Fibroblast of skin of right quadriceps (primary cell): Measurements from ENCODE around the gene LHFPL2.
A peak's percentile ranks its signal among the peaks of the same experiment; 100 is the strongest.
"Not testable (repeated sequence)": the region's sequence is repeated elsewhere in the genome, so short reads cannot be mapped to it uniquely, and the experiment has no call there.

Experiments
- DNase-seq: peaks from one replicate; pipeline ENCODE4 v3.0.0-alpha.2; 2013

The LHFPL2 gene

DNA sequence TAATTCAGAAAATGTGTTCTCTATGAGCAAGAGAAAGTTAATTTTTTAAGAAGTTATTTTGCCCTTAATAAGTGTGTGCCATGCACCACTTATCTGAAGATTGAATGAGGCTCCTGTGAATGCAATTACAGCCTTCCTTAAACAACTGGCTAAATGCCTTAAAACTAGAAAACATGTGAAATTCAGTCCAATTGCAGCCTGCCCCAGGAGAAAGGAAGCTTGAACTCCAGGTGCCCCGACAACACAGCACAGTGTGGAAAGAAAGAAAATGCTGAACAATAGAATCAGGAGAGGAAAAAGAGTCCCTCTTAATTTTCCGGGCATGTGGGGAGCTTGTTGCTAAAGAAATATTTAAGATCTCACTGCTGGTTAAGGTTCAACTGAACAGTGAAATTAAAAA, 8.8 kb downstream of the LHFPL2 start:
- no peak for DNase-seq

DNA sequence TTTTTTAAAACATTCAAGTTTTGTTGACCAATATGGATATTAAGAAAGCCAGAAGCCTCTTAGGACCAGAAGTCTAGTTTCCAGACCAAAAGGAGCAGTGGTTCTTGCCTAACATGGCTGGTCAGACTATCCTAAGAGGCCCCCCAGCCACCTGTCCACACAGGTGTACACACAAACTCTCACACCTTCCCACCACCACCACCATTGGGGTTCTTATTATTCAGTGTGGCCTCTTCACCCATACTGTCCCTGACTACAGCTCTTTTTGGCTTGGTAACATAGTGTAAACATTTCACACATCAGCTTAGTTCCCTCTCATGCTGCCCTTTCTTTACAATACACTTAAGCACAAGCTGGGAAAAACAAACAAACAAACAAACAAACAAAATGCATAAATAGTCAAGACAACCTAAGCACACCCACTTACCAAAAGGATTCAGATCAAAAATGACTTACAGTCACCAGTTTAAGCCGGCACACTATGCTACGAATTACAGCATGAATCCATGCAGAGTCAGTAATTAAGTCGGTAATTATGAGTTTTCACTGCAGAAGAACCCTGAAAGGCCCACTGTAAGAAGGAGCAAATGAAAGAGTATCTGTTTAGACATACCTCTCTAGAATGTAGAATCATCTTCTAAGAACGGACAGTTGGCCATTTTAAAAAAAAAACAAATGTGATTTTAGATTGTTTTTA, 9.5 kb downstream of the LHFPL2 start:
- no peak for DNase-seq

DNA sequence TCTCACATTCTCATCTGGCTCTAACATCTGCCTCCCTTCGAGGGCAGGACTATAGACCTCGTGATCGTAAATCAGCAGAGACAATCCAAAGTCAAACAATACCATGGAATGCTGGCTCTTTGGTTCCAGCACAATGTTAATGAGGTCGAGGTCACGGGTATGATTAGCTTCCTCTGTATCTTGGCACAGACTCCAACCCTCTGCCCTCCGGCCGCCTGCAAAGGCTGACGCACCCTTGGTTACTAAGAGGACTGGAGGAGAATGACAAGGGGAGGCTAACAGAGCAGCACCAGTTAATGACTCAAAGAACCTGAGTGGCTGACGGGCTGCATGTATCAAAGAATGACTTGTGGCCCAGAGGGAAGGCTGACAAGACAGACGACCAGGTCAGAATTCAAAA, 10.1 kb downstream of the LHFPL2 start:
- peak; percentile 65 for DNase-seq

DNA sequence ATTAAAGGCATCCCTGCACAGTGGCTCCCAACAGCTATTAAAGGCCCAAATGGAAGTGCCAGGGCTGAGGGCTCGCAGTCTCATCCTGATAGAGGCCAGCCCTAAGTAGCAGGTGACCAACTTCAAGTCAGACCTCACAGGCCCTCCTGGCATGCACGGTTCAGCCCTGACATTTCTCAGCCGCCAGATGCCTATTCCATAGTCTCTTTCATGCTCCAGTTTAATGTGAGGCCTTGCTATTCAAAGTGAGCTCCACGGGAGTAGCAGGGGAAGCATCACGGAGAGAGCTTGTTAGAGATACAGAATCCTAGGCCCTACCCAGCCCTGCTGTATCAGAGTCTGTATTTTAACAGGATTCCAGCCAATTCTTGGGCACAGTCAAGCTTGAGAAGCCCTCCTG, 11.1 kb downstream of the LHFPL2 start:
- DNase-seq: no peak

DNA sequence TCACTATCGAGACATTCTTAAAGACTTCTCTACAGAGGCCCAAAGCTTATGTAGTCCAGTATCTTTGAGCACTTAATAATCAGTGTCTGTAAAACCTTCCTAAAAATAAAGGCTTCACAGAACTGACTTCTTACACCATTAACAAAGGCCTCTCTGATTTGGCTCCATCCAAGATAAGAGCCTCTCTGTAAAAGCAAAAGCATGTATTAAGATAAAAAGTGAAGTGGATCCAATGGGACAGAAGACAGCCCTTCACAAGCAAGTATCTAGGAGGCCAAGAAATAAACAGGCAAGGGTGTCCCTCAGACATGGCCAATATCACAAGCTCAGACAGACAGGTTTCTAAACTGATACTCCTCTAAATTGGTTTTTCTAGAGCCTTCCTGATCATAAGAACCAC, 11.9 kb downstream of the LHFPL2 start:
- no peak for DNase-seq

DNA sequence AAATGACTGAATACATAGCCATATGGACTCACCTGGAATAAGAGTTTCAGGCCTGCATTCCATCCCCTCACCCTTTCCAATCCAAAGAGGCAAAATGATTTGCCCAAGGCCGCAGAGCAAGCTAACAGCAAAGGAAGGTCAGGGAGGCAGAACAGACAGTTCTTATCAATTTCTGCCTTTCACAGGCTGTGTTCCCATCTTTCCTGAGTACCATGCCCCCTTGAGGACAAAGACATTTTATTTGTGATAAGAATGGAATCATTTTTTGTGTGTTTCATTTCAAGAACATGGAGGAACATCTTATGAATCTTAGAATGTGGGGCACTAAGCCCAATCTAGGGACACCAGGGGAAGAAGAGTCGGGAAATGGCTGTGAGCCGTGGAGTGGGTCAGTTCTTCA, 13.9 kb downstream of the LHFPL2 start:
- DNase-seq: no peak

DNA sequence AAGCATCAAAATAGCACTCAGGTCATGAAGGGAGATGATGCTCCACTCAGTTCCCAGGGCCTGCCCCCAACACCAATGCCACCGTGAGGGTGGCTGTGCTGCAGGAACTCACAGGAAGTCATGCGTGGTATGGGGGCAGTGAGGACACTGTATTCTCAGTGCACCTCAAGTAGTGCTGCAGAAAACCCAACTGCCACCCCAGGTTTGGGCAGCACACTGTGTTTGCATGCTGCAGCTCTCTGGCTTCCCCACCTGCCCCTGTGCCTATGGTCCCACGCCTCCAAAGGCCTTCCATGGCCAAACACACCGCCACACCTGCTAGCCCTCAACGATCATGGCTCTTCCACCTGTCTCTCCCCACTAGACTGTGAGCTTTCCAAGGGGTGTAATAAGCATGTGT, 14.3 kb downstream of the LHFPL2 start:
- DNase-seq: no peak

DNA sequence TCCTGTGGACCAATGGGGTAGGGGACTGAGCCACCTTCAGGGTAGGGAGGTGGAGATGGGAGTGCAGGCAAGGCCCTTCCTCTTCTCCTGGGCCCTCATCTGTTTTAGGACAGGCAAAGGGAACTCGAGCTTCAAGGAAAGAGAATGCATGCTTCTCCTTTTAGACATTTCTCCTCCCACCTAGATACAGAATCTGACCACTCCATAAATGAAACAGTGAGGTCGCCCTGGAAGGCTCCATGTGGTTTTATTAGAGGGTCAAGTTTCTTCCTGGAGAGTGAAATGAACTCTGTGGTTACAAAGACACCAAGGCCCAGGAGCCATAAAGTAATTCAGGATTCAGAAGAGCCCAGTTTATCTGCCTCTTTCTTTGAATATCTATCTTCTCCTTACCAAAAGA, 14.9 kb downstream of the LHFPL2 start:
- DNase-seq: peak; percentile 30

DNA sequence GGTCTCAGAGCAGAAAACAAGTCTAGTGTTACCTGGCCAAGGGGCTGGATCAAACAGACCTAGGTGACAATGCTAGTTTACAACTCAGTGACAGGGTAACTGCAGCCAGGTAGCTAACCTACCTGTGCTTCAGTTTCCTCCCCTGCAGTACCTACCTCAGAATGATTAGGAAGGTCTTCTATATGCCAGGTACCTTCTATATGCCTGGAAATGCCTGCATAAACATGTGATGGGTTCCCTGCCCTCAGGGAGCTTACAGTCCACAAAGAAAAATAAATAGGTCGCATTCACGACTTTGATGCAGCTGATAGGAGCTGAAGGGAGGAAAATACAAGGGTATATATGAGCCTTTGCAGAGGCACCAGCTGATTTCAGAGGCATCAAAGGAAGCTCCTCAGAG, 16.1 kb downstream of the LHFPL2 start:
- no peak for DNase-seq

DNA sequence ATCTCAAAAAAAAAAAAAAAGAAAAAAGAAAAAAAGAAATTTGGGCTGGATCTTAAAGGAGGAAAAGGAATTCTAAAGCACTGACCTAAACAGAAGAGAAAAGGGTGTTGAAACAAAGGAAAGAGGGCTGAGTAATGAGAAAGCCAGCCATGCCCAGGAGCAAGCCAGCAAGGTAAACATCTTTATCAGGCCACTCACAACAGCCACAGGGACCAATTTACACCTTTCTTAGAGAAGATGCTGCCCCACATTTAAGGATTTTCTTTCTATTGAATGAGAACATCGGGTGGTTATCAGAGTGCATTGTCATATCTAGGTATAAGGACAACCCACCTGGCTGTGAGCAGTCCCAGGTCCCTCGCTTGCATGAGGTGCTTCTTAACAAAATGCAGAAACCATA, 16.6 kb downstream of the LHFPL2 start:
- DNase-seq: no peak

DNA sequence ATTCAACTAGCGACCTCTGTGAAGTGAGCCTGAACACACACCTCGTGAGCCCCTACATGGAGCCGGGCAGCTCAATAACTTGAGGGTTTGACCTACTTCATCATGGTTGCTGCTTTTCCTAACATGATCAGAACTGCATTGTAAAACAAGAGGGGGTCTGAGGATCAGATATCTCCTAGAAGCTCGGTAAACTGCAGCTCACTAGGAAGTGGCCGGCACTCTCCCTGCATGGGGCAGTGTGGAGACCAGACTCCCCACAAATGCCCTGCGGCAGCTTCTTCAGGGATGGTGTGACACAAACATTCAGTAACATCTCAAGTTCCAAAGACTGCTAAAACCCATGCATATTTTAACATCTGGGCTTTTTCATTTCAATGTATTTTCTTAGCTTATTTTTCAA, 18.5 kb downstream of the LHFPL2 start:
- DNase-seq: no peak

DNA sequence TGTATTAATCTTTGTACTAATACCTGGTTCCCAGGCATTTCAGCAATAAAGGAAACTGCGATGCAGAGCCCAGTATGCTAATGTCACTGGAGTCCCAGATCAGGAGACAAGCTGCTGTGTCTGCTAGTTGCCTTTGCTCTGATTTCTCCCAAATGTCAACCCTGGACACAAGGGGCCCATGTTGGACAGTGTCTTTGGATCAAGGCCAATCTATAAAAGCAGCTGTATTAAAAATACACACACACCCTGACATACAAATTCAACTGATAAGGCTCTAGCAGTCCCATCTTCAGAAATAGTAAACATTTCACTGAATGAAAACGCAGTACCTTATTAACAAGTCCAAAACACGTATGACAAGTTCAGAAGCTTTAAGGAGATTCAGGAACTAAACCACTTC, 18.9 kb downstream of the LHFPL2 start:
- DNase-seq: no peak

DNA sequence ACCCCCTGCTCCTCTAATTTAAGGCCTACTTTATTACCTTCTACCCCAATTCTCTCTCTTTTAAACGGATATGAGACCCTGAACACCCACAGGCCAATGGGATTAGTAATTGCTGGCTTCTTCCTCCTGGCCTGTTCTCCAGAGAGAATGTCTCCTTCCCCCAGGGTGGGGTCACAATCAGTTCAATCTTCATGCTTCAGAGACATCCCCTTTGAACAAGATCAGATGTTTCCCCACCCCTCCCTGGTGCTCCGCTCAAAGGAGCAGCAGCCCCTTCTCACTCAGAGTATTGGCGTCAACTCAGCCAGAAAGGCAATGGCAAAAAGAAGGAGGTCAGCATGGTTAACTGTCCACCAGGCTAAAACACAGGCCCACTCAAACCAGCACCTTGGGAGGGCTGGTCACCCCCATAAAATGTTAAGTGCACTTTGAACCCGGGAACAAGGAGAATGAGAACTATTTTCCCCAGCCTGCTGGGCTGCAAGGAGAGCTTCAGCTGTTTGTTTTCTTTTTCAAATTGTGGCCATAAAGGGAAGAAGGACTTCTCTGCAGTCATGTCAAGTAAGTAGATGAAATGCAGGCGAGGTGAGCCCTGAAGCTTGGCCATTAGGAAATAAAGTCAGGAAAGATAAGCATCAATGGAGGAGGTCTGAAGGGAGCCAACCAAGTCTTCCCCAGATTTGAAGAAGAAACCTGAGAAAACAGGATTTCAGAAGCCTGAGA, 20.1 kb downstream of the LHFPL2 start:
- no peak for DNase-seq

DNA sequence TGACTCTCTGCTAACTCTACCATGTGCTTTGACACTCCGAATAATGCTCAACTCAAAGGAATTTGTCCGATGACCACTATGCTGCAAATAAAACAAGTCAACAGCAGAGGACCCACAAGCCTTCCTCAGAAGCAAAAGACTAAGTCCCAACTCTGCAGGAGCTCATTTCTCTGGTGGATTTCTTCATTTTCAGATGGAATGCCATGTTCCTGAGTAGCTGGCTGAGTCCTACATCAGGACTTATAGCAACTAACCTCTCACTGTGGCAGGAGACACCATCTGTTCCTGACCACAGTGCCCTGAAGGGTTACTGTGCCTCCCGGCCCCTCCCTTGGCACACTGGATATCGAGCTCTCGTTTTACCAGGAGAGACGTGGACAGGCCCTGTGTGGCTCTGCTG, 20.8 kb downstream of the LHFPL2 start:
- DNase-seq: peak; percentile 40

DNA sequence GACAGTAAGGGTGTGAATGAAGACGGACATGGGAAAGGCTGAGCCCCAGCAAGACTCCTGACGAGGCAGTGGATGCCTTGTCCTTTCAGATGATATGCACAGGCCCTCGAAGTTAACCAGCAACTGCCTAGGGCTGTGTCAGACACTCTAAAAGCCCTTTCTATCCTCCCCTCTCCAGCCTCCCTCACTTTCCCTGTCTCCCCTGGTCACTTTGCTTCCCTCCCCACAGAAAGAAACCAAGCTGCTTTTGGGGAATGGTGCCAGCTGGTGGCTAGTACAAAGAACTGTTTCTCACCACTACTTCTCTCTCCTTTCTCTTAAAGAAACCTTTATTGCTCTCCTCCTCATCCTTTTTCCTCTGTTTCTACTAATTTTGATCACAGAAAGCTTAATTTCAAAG, 21.4 kb downstream of the LHFPL2 start:
- DNase-seq: no peak

DNA sequence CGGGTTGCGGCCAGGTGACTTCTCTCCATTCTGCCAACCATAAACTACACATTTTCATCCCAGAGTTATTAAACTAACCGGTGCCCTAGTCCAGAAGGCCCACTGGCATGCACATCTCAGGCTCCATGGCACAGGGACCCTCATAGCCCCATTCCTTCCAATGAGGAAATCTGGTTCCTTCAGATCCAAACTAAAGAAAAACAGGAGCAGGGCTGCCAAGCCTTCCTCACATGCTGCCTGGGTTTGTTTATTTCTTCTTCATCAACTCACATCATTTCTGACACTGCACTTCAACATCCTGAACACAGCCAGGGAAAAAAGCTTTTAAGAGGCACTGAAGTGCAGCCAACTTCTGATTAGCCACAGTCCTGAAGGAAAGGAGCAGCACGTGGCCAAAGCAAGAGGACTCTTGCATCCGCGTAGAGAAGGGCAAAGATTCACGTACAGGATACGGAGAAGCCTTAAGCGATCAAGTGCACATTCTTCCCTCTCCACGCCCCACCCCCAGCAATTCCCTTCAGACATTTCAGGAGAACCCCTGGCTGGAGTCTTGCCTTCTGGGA, 22.5 kb downstream of the LHFPL2 start:
- no peak for DNase-seq

DNA sequence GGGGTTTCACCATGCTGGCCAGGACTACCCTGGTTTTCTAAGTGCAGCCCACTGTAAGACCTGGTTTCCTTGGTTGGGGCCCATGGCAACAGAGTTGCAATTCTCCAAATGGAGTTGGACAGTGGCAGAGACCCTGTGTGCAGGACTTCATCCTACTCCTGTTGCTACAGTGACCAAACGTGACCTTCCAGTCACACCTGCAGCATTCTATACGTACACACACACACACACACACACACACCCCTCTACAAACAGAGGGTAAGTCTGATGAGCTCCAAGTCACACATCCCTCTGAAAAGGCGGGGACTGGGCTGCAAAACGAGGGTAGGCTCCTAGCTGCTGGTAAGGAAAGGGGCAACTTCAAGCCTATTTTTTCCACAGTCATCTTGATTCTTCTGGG, 23.6 kb downstream of the LHFPL2 start:
- DNase-seq: no peak

DNA sequence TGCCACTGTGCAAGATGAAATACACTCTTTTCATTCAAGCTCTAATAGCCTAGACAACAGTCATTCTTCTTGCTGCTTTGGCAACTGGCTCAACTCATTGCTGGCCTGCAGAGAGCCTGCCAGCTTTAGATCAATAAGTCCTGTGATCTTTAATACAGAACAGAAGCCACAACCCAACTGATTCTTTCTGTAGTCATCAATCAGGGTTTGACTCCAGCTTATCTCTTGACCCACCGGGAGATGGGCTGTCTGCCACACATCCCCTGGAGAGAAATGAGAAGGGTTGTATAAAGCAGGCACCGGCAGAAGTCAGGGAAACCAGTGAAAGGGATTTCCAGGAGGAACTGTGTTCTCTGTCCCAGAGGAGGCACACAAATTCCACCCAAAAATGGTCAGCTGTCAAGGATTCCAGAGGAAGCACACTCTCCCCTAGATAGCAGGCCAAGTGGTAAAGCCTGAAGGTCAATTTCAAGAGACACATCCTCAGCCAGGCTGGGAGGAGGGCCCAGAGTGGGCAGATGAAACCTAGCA, 24.5 kb downstream of the LHFPL2 start:
- no peak for DNase-seq

DNA sequence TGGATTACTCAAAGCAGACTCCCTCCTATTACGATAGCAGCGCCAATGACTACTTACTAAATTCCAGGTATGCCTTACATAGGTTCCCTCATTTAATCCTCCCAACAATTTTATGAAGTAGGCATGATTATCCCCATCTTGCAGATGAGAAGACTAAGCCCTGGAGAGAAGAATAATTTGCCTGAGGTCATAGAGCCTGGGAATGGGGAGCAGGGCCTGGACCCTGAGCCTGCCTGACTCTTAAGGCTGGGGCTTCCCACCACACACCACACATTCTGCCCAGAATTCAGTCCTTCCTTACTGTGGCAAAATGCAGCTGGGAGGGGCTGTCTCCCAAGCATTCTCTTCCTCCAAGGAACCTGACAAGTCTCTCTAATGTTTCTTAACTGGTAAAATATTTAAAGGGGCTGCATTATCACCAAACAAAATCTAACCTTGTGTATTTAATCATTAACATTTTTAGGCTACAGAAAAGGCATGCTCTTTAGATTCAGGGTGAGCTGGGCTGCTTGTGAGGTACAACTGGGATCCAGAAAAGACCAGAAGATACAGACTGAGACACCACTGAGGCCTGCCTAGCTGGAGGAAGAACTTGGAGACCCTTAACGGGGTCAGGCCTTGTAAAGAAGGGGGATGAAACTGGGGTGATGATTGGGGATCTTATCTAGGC, 26.1 kb downstream of the LHFPL2 start:
- DNase-seq: no peak

DNA sequence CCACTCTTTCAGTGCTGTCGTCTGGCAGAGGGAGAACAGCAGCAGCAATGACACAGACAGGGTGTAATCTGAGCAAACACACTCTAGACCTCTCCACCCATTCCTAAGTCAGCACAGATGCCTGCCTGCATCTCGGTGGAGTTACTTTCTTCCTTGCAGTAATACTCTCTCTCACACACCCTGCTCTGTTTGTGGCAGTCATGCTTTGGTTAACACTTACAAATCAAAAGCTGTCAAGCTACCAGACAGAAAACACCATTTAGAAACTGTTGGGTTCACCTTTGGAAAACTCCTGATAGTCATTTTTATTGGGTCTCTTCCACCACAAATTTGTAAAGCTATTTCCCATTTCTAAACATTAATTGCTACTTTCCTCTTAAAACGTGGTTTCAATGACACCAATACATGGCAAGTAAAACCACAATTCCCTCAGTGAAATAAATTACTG, 27.3 kb downstream of the LHFPL2 start:
- DNase-seq: peak; percentile 79

DNA sequence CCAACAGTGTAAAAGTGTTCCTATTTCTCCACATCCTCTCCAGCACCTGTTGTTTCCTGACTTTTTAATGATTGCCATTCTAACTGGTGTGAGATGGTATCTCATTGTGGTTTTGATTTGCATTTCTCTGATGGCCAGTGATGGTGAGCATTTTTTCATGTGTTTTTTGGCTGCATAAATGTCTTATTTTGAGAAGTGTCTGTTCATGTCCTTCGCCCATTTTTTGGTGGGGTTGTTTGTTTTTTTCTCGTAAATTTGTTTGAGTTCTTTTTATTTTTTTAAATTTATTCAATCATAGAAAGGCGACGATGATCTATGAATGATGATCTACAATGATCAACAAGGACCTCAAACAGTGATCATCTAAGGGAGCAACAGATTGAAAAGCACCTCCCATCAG, 28.5 kb downstream of the LHFPL2 start:
- not testable (repeated sequence) for DNase-seq

DNA sequence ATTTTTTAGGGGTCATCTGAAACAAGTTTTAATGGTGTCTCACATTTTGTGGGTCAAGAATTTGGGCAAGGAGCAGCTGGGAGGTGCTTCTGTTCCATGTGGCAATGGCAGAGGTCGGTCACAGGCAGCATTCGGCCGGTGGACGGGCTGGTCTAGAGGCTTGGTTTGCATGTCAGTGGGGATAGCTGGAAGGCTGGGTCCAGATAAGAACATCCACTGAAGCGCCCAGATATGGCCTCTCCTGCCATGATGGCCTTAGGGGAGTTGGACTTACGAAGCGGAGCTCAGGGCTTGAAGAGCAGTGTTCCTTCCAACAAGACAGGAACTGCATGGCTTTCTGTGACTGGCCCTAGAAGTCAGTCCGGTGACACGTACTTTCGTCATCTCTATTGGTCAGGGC, 30.3 kb downstream of the LHFPL2 start:
- no peak for DNase-seq

DNA sequence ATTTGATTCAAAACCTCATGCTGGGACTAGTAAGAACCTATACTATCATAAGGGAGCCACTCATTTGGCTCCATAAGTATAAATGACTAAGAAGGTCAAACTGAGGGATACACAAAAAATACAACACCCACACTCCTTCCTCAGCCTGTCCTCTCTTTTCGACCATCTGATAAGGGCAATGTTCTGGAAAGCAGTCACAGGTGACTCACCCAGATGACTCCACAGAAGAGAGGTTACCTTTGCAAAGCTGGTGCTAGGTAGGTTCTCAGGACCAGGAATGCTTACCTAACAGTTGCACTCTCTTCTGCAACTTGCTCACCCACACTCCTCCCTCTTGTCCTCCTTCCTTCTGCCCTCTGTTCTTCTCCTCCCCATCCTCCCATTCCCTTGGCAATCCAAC, 32.9 kb downstream of the LHFPL2 start:
- DNase-seq: no peak

DNA sequence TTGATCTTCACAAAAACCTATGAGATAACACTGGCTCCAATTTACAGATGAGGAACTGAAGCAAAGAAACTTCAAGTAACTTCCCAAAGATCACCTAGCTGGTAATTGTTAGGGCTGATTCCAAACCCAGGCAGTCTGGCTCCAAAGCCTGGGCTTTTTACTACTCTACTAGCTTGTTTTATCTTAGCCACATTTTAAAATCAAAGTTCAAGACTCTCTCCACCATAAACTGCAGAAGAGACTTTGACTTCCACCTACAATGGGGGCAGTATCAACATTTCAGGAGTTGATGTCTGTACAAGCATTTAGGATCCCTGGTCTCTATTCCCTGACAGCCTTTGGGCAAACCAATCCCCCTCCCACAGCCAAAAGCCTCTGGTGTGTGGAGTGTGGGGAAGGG, 33.8 kb downstream of the LHFPL2 start:
- DNase-seq: no peak
